HCT116 (cell line): ENCODE data around the gene NET1.

ENCODE experiments used
- EZH2 ChIP-seq: fragments of 200-600 bp; sonication (generic); IDR thresholded peaks from 2 replicates; pipeline ENCODE4 v1.6.1; 2017; ENCODE audit warnings: antibody characterized with exemption, mixed run types
- MAX ChIP-seq: IDR thresholded peaks from 2 replicates; pipeline ENCODE4 v1.6.1; 2012
- POLR2A ChIP-seq: IDR thresholded peaks from 2 replicates; pipeline ENCODE4 v1.7.0; 2011; ENCODE audit warnings: borderline replicate concordance; ENCODE audit not compliant: insufficient read depth, insufficient read length; ENCODE audit errors: extremely low read depth
- SRF ChIP-seq: IDR thresholded peaks from 2 replicates; pipeline ENCODE4 v1.6.1; 2012; ENCODE audit warnings: low read depth
- TCF7L2 ChIP-seq: IDR thresholded peaks from 2 replicates; pipeline ENCODE4 v1.7.0; 2011; ENCODE audit warnings: borderline replicate concordance, inconsistent platforms; ENCODE audit not compliant: insufficient read depth, insufficient read length; ENCODE audit errors: extremely low read depth
- ZFX ChIP-seq: fragments of 450-650 bp; IDR thresholded peaks from 2 replicates; pipeline ENCODE4 v1.6.1; 2017
- ZNF274 ChIP-seq: fragments of 200-500 bp; sonication (Bioruptor generic); IDR thresholded peaks from 2 replicates; pipeline ENCODE4 v1.6.1; 2014; ENCODE audit warnings: mild to moderate bottlenecking, low read depth, low read length, inconsistent platforms
- TF ChIP-seq, protein P1 (sequence below), 3 experiments: fragments of 200-600 bp in 1 of 3; sonication (generic) in 1 of 3; IDR thresholded peaks in 2 of 3; conservative IDR thresholded peaks in 1 of 3; 2 replicates each; pipeline ENCODE4 v1.5.1; 2012 to 2017; ENCODE audit warnings: low read depth in 2 of 3, low read length in 2 of 3, antibody characterized with exemption in 1 of 3, borderline replicate concordance in 1 of 3, control low read depth in 1 of 3, mild to moderate bottlenecking in 1 of 3, mixed read lengths in 1 of 3, mixed run types in 1 of 3, moderate library complexity in 1 of 3; ENCODE audit not compliant: insufficient read depth in 1 of 3
- TF ChIP-seq, protein P2 (sequence below): IDR thresholded peaks from 2 replicates; pipeline ENCODE4 v1.6.1; 2012; ENCODE audit warnings: low read depth

- TF ChIP-seq, protein P1, sequence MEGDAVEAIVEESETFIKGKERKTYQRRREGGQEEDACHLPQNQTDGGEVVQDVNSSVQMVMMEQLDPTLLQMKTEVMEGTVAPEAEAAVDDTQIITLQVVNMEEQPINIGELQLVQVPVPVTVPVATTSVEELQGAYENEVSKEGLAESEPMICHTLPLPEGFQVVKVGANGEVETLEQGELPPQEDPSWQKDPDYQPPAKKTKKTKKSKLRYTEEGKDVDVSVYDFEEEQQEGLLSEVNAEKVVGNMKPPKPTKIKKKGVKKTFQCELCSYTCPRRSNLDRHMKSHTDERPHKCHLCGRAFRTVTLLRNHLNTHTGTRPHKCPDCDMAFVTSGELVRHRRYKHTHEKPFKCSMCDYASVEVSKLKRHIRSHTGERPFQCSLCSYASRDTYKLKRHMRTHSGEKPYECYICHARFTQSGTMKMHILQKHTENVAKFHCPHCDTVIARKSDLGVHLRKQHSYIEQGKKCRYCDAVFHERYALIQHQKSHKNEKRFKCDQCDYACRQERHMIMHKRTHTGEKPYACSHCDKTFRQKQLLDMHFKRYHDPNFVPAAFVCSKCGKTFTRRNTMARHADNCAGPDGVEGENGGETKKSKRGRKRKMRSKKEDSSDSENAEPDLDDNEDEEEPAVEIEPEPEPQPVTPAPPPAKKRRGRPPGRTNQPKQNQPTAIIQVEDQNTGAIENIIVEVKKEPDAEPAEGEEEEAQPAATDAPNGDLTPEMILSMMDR (IDR thresholded peaks at IDR 0.05 in 2 of 3, conservative IDR thresholded peaks at IDR 0.05 in 1 of 3; ENCODE audit: borderline replicate concordance in 1 of 3, insufficient read depth in 1 of 3, low read depth in 2 of 3, low read length in 2 of 3), result no peak
- TF ChIP-seq ZNF274, result no peak
- TF ChIP-seq ZFX, result no peak
- no peak for TF ChIP-seq POLR2A
- no peak for TF ChIP-seq SRF
- no peak for TF ChIP-seq MAX
- TF ChIP-seq, protein P2, sequence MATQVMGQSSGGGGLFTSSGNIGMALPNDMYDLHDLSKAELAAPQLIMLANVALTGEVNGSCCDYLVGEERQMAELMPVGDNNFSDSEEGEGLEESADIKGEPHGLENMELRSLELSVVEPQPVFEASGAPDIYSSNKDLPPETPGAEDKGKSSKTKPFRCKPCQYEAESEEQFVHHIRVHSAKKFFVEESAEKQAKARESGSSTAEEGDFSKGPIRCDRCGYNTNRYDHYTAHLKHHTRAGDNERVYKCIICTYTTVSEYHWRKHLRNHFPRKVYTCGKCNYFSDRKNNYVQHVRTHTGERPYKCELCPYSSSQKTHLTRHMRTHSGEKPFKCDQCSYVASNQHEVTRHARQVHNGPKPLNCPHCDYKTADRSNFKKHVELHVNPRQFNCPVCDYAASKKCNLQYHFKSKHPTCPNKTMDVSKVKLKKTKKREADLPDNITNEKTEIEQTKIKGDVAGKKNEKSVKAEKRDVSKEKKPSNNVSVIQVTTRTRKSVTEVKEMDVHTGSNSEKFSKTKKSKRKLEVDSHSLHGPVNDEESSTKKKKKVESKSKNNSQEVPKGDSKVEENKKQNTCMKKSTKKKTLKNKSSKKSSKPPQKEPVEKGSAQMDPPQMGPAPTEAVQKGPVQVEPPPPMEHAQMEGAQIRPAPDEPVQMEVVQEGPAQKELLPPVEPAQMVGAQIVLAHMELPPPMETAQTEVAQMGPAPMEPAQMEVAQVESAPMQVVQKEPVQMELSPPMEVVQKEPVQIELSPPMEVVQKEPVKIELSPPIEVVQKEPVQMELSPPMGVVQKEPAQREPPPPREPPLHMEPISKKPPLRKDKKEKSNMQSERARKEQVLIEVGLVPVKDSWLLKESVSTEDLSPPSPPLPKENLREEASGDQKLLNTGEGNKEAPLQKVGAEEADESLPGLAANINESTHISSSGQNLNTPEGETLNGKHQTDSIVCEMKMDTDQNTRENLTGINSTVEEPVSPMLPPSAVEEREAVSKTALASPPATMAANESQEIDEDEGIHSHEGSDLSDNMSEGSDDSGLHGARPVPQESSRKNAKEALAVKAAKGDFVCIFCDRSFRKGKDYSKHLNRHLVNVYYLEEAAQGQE, result no peak
- TF ChIP-seq EZH2, result no peak
- TF ChIP-seq TCF7L2, result no peak
Observed at GRCh38 chr10:5477948-5478693, 65.8 kb downstream of the NET1 start.
